Measurements from ENCODE around the gene CDKN1C.

CDKN1C gene

GRCh38 chr11:2904153-2905052 is 18.8 kb upstream of the CDKN1C start:
- DNase-seq (ENCODE audit: low read depth): no peak
- no peak overlapping the region for H3K4me3 ChIP-seq (ENCODE audit: control insufficient read depth, low read depth, low read length)
- TF ChIP-seq CTCF (conservative IDR thresholded peaks at IDR 0.05; ENCODE audit: control insufficient read depth, insufficient read depth, low read depth, low read length): no peak

- no peak for TF ChIP-seq CTCF (conservative IDR thresholded peaks at IDR 0.05; ENCODE audit: control insufficient read depth, insufficient read depth, low read depth, low read length)
Observed at GRCh38 chr11:2903672-2904011, 18.1 kb upstream of the CDKN1C start.

GRCh38 chr11:2902784-2903671 is 17.5 kb upstream of the CDKN1C start:
- DNase-seq (ENCODE audit: low read depth): no peak
- no peak for TF ChIP-seq CTCF (conservative IDR thresholded peaks at IDR 0.05; ENCODE audit: control insufficient read depth, insufficient read depth, low read depth, low read length)
- H3K4me3 ChIP-seq (ENCODE audit: control insufficient read depth, low read depth, low read length): peak overlapping the region; percentile 59

More at GRCh38 chr11:2903672-2904011, 18.1 kb upstream of the CDKN1C start:
- no peak for DNase-seq (ENCODE audit: low read depth)
- no peak overlapping the region for H3K4me3 ChIP-seq (ENCODE audit: control insufficient read depth, low read depth, low read length)

- H3K4me3 ChIP-seq (ENCODE audit: control insufficient read depth, low read depth, low read length): peak overlapping the region; percentile 59
- peak; percentile 86 for DNase-seq (ENCODE audit: low read depth)
- TF ChIP-seq CTCF (conservative IDR thresholded peaks at IDR 0.05; ENCODE audit: control insufficient read depth, insufficient read depth, low read depth, low read length): no peak
Observed at GRCh38 chr11:2901854-2902783, 16.5 kb upstream of the CDKN1C start.

GRCh38 chr11:2901196-2901796 is 15.7 kb upstream of the CDKN1C start:
- no peak for DNase-seq (ENCODE audit: low read depth)
- H3K4me3 ChIP-seq (ENCODE audit: control insufficient read depth, low read depth, low read length): no peak overlapping the region
- no peak for TF ChIP-seq CTCF (conservative IDR thresholded peaks at IDR 0.05; ENCODE audit: control insufficient read depth, insufficient read depth, low read depth, low read length)

Data from fibroblast of mammary gland (primary cell).